Activated naive CD8-positive, alpha-beta T cell treated with anti-CD3 and anti-CD28 coated beads, Interleukin-2, amount 50 U/mL, for 16 hours (primary cell): Measurements from ENCODE around the gene TUT1.
A peak's percentile ranks its signal among the peaks of the same experiment; 100 is the strongest.
"Not testable (repeated sequence)": the region's sequence is repeated elsewhere in the genome, so short reads cannot be mapped to it uniquely, and the experiment has no call there.

Source experiments
- DNase-seq: peaks from one replicate; pipeline ENCODE4 v3.0.0-alpha.2; 2020; ENCODE audit warnings: low read depth, low spot score

TUT1 gene

GRCh38 chr11:62577046-62577714 is 14.1 kb downstream of the TUT1 start:
- no peak for DNase-seq

- no peak for DNase-seq
These were observed 15.5 kb downstream of the TUT1 start for GRCh38 chr11:62575837-62576236.

- DNase-seq, result no peak
These were observed 16.2 kb downstream of the TUT1 start for GRCh38 chr11:62575156-62575555.

GRCh38 chr11:62574363-62575071 is 16.8 kb downstream of the TUT1 start:
- no peak for DNase-seq

- peak; percentile 93 for DNase-seq
These were observed 17.5 kb downstream of the TUT1 start, which contains the start of gene EEF1G for GRCh38 chr11:62573592-62574362. TSS of gene EEF1G (minus strand) at chr11:62573891. CDS start at chr11:62573842, 49 bp downstream.

- no peak for DNase-seq
These were observed 18.2 kb downstream of the TUT1 start for GRCh38 chr11:62573006-62573591.

GRCh38 chr11:62572431-62572830 is 18.9 kb downstream of the TUT1 start:
- no peak for DNase-seq

- DNase-seq, result not testable (repeated sequence)
These were observed 19.8 kb downstream of the TUT1 start for GRCh38 chr11:62571493-62571892.

- not testable (repeated sequence) for DNase-seq
These were observed 20.4 kb downstream of the TUT1 start for GRCh38 chr11:62570903-62571302.

- no peak for DNase-seq
These were observed 21.7 kb downstream of the TUT1 start for GRCh38 chr11:62569611-62570010.

- no peak for DNase-seq
These were observed 24.2 kb downstream of the TUT1 start for GRCh38 chr11:62567018-62567633.

- DNase-seq, result no peak
These were observed 25.1 kb downstream of the TUT1 start for GRCh38 chr11:62566247-62566646.

GRCh38 chr11:62565100-62565802 is 26.1 kb downstream of the TUT1 start:
- DNase-seq, result no peak

- DNase-seq, result not testable (repeated sequence)
These were observed 29.6 kb downstream of the TUT1 start for GRCh38 chr11:62561677-62562230.

- no peak for DNase-seq
These were observed 30.7 kb downstream of the TUT1 start for GRCh38 chr11:62560566-62561103.

- not testable (repeated sequence) for DNase-seq
These were observed 31.7 kb downstream of the TUT1 start for GRCh38 chr11:62559626-62560025.

GRCh38 chr11:62559204-62559603 is 32.1 kb downstream of the TUT1 start:
- no peak for DNase-seq

- no peak for DNase-seq
These were observed 32.7 kb downstream of the TUT1 start for GRCh38 chr11:62558669-62559068.

- DNase-seq, result no peak
These were observed 34.3 kb downstream of the TUT1 start for GRCh38 chr11:62556875-62557631.
